ENCODE results near the gene SLC2A9.
A peak's percentile ranks its signal among the peaks of the same experiment; 100 is the strongest.

Gene SLC2A9

GRCh38 chr4:10041036-10041435 lies 19.7 kb upstream of the SLC2A9 start:
- no peak for DNase-seq

GRCh38 chr4:10040049-10040892 lies 19.0 kb upstream of the SLC2A9 start:
- DNase-seq, result no peak

GRCh38 chr4:10036807-10037342 lies 15.6 kb upstream of the SLC2A9 start:
- DNase-seq, result no peak

GRCh38 chr4:10035130-10035529 lies 13.8 kb upstream of the SLC2A9 start:
- no peak for DNase-seq

- no peak for DNase-seq
Measured at GRCh38 chr4:10034612-10035104, 13.4 kb upstream of the SLC2A9 start.

- DNase-seq, result no peak
Measured at GRCh38 chr4:10034136-10034535, 12.8 kb upstream of the SLC2A9 start.

GRCh38 chr4:10033191-10033881 lies 12.0 kb upstream of the SLC2A9 start:
- no peak for DNase-seq

GRCh38 chr4:10032625-10033024 lies 11.3 kb upstream of the SLC2A9 start:
- peak; percentile 86 to 92 for DNase-seq

- DNase-seq, result no peak
Measured at GRCh38 chr4:10031668-10032590, 10.6 kb upstream of the SLC2A9 start.

GRCh38 chr4:10030972-10031667 lies 9.8 kb upstream of the SLC2A9 start:
- DNase-seq, result no peak

GRCh38 chr4:10029403-10029802 lies 8.1 kb upstream of the SLC2A9 start:
- no peak for DNase-seq

GRCh38 chr4:10028910-10029309 lies 7.6 kb upstream of the SLC2A9 start:
- DNase-seq, result no peak

GRCh38 chr4:10026485-10026884 lies 5.2 kb upstream of the SLC2A9 start:
- no peak for DNase-seq

- DNase-seq, result no peak
Measured at GRCh38 chr4:10025230-10025806, 4.0 kb upstream of the SLC2A9 start.

- no peak for DNase-seq
Measured at GRCh38 chr4:10024303-10024702, 3.0 kb upstream of the SLC2A9 start.

- DNase-seq, result no peak
Measured at GRCh38 chr4:10023806-10024205, 2.5 kb upstream of the SLC2A9 start.

GRCh38 chr4:10023050-10023419 lies 1.7 kb upstream of the SLC2A9 start:
- DNase-seq, result no peak

- DNase-seq, result no peak
Measured at GRCh38 chr4:10022346-10023049, 1.2 kb upstream of the SLC2A9 start.

GRCh38 chr4:10021653-10022023 lies 341 bp upstream of the SLC2A9 start:
- no peak for DNase-seq

GRCh38 chr4:10020106-10020505 lies 1.2 kb downstream of the SLC2A9 start:
- DNase-seq, result no peak

GRCh38 chr4:10019521-10020051 lies 1.7 kb downstream of the SLC2A9 start:
- no peak for DNase-seq

Data from AML-193 (cell line).